ENCODE results near the gene ZNF747.

- TF ChIP-seq, protein P1, sequence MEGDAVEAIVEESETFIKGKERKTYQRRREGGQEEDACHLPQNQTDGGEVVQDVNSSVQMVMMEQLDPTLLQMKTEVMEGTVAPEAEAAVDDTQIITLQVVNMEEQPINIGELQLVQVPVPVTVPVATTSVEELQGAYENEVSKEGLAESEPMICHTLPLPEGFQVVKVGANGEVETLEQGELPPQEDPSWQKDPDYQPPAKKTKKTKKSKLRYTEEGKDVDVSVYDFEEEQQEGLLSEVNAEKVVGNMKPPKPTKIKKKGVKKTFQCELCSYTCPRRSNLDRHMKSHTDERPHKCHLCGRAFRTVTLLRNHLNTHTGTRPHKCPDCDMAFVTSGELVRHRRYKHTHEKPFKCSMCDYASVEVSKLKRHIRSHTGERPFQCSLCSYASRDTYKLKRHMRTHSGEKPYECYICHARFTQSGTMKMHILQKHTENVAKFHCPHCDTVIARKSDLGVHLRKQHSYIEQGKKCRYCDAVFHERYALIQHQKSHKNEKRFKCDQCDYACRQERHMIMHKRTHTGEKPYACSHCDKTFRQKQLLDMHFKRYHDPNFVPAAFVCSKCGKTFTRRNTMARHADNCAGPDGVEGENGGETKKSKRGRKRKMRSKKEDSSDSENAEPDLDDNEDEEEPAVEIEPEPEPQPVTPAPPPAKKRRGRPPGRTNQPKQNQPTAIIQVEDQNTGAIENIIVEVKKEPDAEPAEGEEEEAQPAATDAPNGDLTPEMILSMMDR (IDR thresholded peaks at IDR 0.05) = no peak
- TF ChIP-seq POLR2A (IDR thresholded peaks at IDR 0.05) = no peak
These were observed 800 bp downstream of the ZNF747 start for GRCh38 chr16:30533748-30534367.

Measured in vagina (tissue), 2 donors.